CD8-positive, alpha-beta memory T cell (primary cell): ENCODE measurements around the gene SLIT3. TPM values are rescaled to one million over a fixed set of nuclear protein-coding genes. Genes with fewer than 3 reads are reported as not detected.

Experiments
- CTCF ChIA-PET: fragments of 350-600 bp; sonication (Branson Sonifier 250); formaldehyde crosslinking; loops from one replicate; lab custom pipeline; 2021; ENCODE audit warnings: antibody characterized with exemption; lab: Charles Lee
- POLR2A ChIA-PET: fragments of 350-600 bp; sonication (Branson Sonifier 250); formaldehyde crosslinking; loops from one replicate; lab custom pipeline; 2021; ENCODE audit warnings: antibody characterized with exemption; lab: Charles Lee
- DNase-seq, 5 donors: peaks; one replicate each; pipeline versions ENCODE4 v3.0.0 to v3.0.0-alpha.2; 2020 to 2022; ENCODE audit warnings: mixed read lengths in 1 of 5
- H3K27ac ChIP-seq: one replicate; pipeline ENCODE4 v1.7.0; 2013; ENCODE audit warnings: low read depth, mild to moderate bottlenecking, low read length, moderate library complexity
- H3K27me3 ChIP-seq: 2 replicates; pipeline ENCODE4 v1.7.0; 2013; ENCODE audit warnings: low read length, mild to moderate bottlenecking; ENCODE audit not compliant: insufficient read depth, poor library complexity, severe bottlenecking
- H3K36me3 ChIP-seq: 2 replicates; pipeline ENCODE4 v1.7.0; 2013; ENCODE audit warnings: mild to moderate bottlenecking, low read length, moderate library complexity; ENCODE audit not compliant: insufficient read depth
- H3K4me1 ChIP-seq: 2 replicates; pipeline ENCODE4 v1.7.0; 2013; ENCODE audit warnings: mild to moderate bottlenecking, low read length, moderate library complexity; ENCODE audit not compliant: insufficient read depth
- H3K4me3 ChIP-seq: 2 replicates; pipeline ENCODE4 v1.7.0; 2013; ENCODE audit warnings: mild to moderate bottlenecking, low read length
- H3K9me3 ChIP-seq: 2 replicates; pipeline ENCODE4 v1.7.0; 2013; ENCODE audit warnings: mild to moderate bottlenecking, low read length
- H3K27ac Mint-ChIP-seq, 8 donors: one replicate each; pipeline ENCODE4 v1.8.0; 2020 to 2021; ENCODE audit warnings: mixed read lengths in 8 of 8, mild to moderate bottlenecking in 6 of 8, inconsistent platforms in 3 of 8, moderate library complexity in 3 of 8
- H3K27me3 Mint-ChIP-seq, 2 donors: one replicate each; pipeline ENCODE4 v1.8.0; 2020 to 2021; ENCODE audit warnings: mixed read lengths in 2 of 2, mild to moderate bottlenecking in 1 of 2, moderate library complexity in 1 of 2
- H3K36me3 Mint-ChIP-seq, 3 donors: one replicate each; pipeline ENCODE4 v1.8.0; 2020 to 2021; ENCODE audit warnings: mixed read lengths in 3 of 3, inconsistent platforms in 1 of 3, mild to moderate bottlenecking in 1 of 3
- H3K4me1 Mint-ChIP-seq, 3 donors: one replicate each; pipeline ENCODE4 v1.8.0; 2020 to 2021; ENCODE audit warnings: mixed read lengths in 3 of 3, inconsistent platforms in 1 of 3, mild to moderate bottlenecking in 1 of 3
- H3K4me3 Mint-ChIP-seq, 7 donors: one replicate each; pipeline ENCODE4 v1.8.0; 2020 to 2021; ENCODE audit warnings: mixed read lengths in 7 of 7, mild to moderate bottlenecking in 6 of 7, moderate library complexity in 4 of 7, inconsistent platforms in 2 of 7
- H3K9me3 Mint-ChIP-seq, 5 donors: one replicate each; pipeline ENCODE4 v1.8.0; 2020 to 2022; ENCODE audit warnings: mixed read lengths in 5 of 5, mild to moderate bottlenecking in 3 of 5, moderate library complexity in 2 of 5, inconsistent platforms in 1 of 5
- polyA plus RNA-seq: library from polyadenylated mRNA; unstranded; fragments of 300-500 nt; fragmentation: Illumina TruSeq; gene quantifications from one replicate; pipeline ENCODE4 v1.2.3, GENCODE V29; 2021
- total RNA-seq, 2 experiments: library from RNA; stranded (reverse); gene quantifications; one replicate each; pipeline ENCODE4 v1.2.3, GENCODE V29; 2021

The SLIT3 gene
- total and polyA plus RNA-seq, 3 experiments from 2014 or later: 0.49 to 0.72 TPM; not detected in 1

DNA sequence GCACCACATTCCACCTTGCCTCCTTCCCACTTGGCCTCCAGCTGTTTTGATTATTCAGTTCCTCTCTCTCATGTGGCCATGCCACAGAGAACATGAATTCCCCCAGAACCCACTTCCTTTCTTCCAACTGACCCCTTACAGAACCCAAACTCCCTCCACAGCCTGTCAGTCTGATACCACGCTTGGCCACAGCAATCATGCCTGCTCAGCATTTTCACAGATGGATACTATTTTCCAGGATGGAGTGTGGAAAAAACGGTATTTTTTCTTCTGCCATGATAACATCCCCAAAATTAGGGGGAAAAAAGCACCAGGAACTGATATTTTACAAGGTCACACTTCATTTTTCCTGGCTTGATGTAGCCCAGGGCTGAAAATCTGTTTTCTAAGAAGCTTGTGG, 34.9 kb upstream of the SLIT3 start:
- Histone ChIP-seq H3K27me3 (no peaks in the 10 kb centered on the region), H3K9me3 (no peaks in the 10 kb centered on the region), H3K36me3 (no peaks in the 10 kb centered on the region), H3K27ac (no peak overlapping the region), H3K4me3 (no peak overlapping the region), H3K4me1 (no peaks in the 10 kb centered on the region)
- ChIA-PET POLR2A (no interaction called here), CTCF (no interaction called here)
- Mint-ChIP-seq H3K4me3 (no peak overlapping the region), H3K27ac (no peak overlapping the region), H3K9me3 (peaks cover 0 to 8% (median 0%) of the 10 kb centered on the region in 5 donors), H3K4me1 (no peaks in the 10 kb centered on the region), H3K27me3 (peaks cover 3 to 25% of the 10 kb centered on the region in 2 donors), H3K36me3 (no peaks in the 10 kb centered on the region)
- no peak for DNase-seq

DNA sequence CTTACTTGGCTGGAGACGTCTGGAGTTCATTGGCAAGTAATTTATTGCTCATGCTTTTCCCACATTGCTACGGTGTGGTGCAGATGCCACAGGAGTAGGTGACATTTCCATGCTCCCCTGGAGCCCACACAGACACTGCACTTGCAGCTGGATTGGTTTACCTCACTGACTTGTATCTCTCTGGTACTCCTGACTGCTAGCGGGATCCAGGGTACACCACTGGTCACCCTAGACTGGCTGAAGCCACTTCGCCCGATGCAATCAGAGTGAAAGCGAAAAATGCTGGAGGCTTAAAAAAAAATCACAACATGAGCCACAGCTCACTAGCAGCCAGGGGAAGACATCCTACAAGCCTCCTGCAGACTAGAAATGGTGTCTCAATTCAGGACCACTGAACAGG, 32.6 kb upstream of the SLIT3 start:
- H3K4me1 Mint-ChIP-seq: no peaks in the 10 kb centered on the region
- Histone ChIP-seq H3K27ac (no peak overlapping the region), H3K4me3 (no peak overlapping the region), H3K36me3 (no peaks in the 10 kb centered on the region), H3K27me3 (no peaks in the 10 kb centered on the region), H3K9me3 (no peaks in the 10 kb centered on the region), H3K4me1 (no peaks in the 10 kb centered on the region)
- H3K27ac Mint-ChIP-seq: no peak overlapping the region
- H3K4me3 Mint-ChIP-seq: no peak overlapping the region
- peaks cover 3 to 25% of the 10 kb centered on the region in 2 donors for H3K27me3 Mint-ChIP-seq
- ChIA-PET CTCF (no interaction called here), POLR2A (no interaction called here)
- peaks cover 0 to 6% (median 0%) of the 10 kb centered on the region in 5 donors for H3K9me3 Mint-ChIP-seq
- H3K36me3 Mint-ChIP-seq: no peaks in the 10 kb centered on the region
- DNase-seq: no peak

DNA sequence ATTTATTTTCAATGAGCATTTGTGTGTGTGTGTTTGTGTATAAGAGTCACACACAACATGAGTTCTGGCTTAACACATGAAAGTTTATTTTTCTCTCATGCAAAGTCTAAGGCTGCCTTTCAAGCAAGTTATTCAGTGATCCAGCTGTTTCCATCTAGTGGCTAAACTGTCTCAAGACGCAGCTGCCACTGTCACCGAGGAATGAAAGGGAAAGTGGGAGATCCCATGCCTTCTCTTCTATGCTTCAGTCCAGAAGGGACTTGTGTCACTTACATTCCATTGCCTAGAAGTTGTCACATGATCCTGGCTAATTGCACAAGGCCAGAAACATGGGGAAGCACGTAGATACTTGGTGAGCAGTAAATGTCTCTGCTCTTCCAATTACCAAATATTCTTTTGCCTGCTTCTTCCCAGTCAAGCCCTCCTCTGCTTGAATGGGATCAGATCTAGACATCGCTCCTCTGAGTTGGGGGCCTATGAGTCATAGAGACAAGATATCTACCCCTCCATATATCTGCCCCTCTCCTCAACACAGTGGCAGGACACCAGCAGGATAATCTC, 30.4 kb upstream of the SLIT3 start:
- no peaks in the 10 kb centered on the region for H3K4me1 Mint-ChIP-seq
- no peak overlapping the region for H3K4me3 Mint-ChIP-seq
- DNase-seq: no peak
- H3K27me3 Mint-ChIP-seq: peaks cover 3 to 22% of the 10 kb centered on the region in 2 donors
- H3K4me3 ChIP-seq: no peak overlapping the region
- H3K4me1 ChIP-seq: no peaks in the 10 kb centered on the region
- H3K36me3 ChIP-seq: no peaks in the 10 kb centered on the region
- POLR2A ChIA-PET: no interaction called here
- H3K9me3 Mint-ChIP-seq: peaks cover 0 to 8% (median 0%) of the 10 kb centered on the region in 5 donors
- H3K27ac Mint-ChIP-seq: no peak overlapping the region
- no peaks in the 10 kb centered on the region for H3K9me3 ChIP-seq
- CTCF ChIA-PET: no interaction called here
- no peaks in the 10 kb centered on the region for H3K27me3 ChIP-seq
- no peaks in the 10 kb centered on the region for H3K36me3 Mint-ChIP-seq
- no peak overlapping the region for H3K27ac ChIP-seq

DNA sequence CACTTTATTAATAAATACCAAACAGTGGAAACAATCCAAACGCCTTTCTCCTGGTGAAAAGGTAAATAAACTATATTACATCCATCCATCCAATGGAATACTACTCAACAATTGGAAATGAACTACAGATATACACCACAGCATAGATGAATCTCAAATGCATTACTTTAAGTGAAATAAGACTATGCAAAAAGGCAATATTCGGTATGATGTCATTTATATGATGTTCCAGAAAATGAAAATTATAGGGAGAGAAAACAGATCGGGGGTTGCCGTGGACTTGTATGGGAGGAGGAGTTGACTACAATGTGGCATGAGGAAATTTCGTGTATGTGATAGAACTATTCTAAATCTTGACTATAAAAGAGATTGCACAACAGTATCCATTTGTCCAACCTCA, 27.5 kb upstream of the SLIT3 start:
- Mint-ChIP-seq H3K27ac (no peak overlapping the region), H3K27me3 (peaks cover 2% of the 10 kb centered on the region in 2 donors), H3K36me3 (no peaks in the 10 kb centered on the region), H3K4me1 (peaks cover 0 to 5% (median 3%) of the 10 kb centered on the region in 3 donors), H3K9me3 (peaks cover 0 to 3% (median 0%) of the 10 kb centered on the region in 5 donors), H3K4me3 (no peak overlapping the region)
- Histone ChIP-seq H3K27me3 (no peaks in the 10 kb centered on the region), H3K9me3 (no peaks in the 10 kb centered on the region), H3K4me3 (no peak overlapping the region), H3K4me1 (no peaks in the 10 kb centered on the region), H3K36me3 (no peaks in the 10 kb centered on the region), H3K27ac (no peak overlapping the region)
- ChIA-PET POLR2A (no interaction called here), CTCF (no interaction called here)
- no peak for DNase-seq

DNA sequence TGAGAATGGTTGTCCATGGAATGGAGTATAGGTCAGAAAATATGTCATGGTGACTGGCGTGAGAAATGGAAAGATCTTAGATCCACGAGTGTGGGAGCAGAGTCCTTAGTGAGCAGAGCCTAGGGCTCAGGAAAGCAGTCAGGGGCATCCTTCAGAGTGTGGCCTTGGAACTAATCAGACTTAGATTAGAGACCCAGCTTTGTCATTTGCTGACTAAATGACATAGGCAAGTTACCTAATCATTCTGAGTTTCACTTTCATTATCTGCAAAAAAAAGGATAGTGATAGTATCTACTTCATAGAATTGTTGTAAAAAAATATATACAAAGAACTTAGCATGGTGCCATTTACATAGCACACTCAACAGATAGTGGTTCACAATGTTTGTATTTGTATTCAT, 24.3 kb upstream of the SLIT3 start:
- DNase-seq: no peak
- POLR2A ChIA-PET: no interaction called here
- Histone ChIP-seq H3K4me1 (no peaks in the 10 kb centered on the region), H3K9me3 (no peaks in the 10 kb centered on the region), H3K4me3 (no peak overlapping the region), H3K36me3 (no peaks in the 10 kb centered on the region), H3K27ac (no peak overlapping the region), H3K27me3 (no peaks in the 10 kb centered on the region)
- CTCF ChIA-PET: no interaction called here
- Mint-ChIP-seq H3K27me3 (peaks cover 0 to 2% of the 10 kb centered on the region in 2 donors), H3K36me3 (no peaks in the 10 kb centered on the region), H3K4me1 (peaks cover 0 to 5% (median 3%) of the 10 kb centered on the region in 3 donors), H3K27ac (no peak overlapping the region), H3K9me3 (peaks cover 0 to 2% (median 0%) of the 10 kb centered on the region in 5 donors), H3K4me3 (no peak overlapping the region)

DNA sequence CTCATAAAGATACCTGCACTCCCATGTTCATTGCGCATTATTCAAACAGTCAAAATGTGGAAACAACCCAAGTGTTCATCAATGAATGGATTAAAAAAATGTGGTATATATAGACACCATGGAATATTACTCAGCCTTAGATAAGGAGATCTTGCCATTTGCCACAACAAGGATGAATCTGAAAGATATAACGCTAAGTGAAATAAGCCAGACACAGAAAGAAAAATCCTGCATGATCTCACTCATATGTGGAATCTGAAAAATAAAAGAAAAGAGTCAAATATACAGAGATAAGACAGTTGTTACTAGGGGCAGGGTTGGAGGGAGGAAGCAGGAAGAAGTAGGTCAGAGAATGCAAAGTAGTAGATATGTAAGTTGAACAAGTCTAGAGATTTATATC, 17.6 kb upstream of the SLIT3 start:
- Histone ChIP-seq H3K4me1 (no peaks in the 10 kb centered on the region), H3K27me3 (no peaks in the 10 kb centered on the region), H3K4me3 (no peak overlapping the region), H3K9me3 (no peaks in the 10 kb centered on the region), H3K36me3 (no peaks in the 10 kb centered on the region), H3K27ac (no peak overlapping the region)
- no peak for DNase-seq
- no peak overlapping the region for H3K4me3 Mint-ChIP-seq
- H3K27me3 Mint-ChIP-seq: peaks cover 0 to 3% of the 10 kb centered on the region in 2 donors
- H3K27ac Mint-ChIP-seq: no peak overlapping the region
- H3K4me1 Mint-ChIP-seq: no peaks in the 10 kb centered on the region
- no peaks in the 10 kb centered on the region for H3K9me3 Mint-ChIP-seq
- no peaks in the 10 kb centered on the region for H3K36me3 Mint-ChIP-seq
- ChIA-PET CTCF (no interaction called here), POLR2A (no interaction called here)

DNA sequence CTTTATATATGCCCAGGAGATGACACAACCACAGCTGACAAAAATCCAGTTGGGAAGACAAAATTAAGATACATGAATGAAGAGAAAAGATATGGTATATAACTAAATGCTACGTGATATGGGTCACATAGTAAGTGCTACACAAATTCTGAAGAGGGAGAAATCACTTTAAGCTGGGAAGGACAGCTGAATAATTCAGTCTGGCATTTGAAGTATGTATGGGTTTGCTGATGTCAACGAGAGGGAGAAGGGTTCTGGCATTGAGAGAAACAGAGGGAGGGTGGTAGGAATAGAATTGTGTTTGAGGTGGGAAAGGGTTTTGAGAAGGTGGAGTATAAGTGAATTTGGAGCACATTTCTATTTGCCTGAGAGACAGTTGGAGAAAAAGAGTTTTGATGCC, 6.7 kb upstream of the SLIT3 start:
- ChIA-PET POLR2A (no interaction called here), CTCF (no interaction called here)
- H3K27ac Mint-ChIP-seq: no peak overlapping the region
- Histone ChIP-seq H3K27ac (no peak overlapping the region), H3K36me3 (no peaks in the 10 kb centered on the region), H3K4me1 (no peaks in the 10 kb centered on the region), H3K4me3 (no peak overlapping the region), H3K9me3 (no peaks in the 10 kb centered on the region), H3K27me3 (peaks cover 7% of the 10 kb centered on the region)
- H3K4me3 Mint-ChIP-seq: no peak overlapping the region
- no peak for DNase-seq
- peaks cover 0 to 6% (median 0%) of the 10 kb centered on the region in 5 donors for H3K9me3 Mint-ChIP-seq
- H3K4me1 Mint-ChIP-seq: peaks cover 0 to under 1% (median 0%) of the 10 kb centered on the region in 3 donors
- no peaks in the 10 kb centered on the region for H3K36me3 Mint-ChIP-seq
- peaks cover 18 to 55% of the 10 kb centered on the region in 2 donors for H3K27me3 Mint-ChIP-seq

DNA sequence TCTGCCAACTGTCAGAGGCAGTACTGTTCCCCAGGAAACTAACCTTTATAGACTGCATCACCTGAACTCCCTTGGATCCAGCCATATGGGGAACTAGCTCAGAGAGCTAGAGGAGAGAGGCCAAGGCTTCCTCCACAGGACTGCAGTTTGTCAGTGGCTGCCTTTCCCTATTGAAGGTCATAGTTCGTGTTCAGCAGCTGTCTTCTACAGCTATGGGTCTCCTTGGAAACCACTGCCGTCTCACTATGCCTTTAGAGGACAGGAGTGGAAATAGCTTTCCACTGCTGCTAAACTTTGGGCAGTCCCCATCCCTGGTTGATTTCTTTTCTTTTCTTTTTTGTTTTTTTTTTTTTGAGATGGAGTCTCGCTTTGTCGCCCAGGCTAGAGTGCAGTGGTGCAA, 4.4 kb upstream of the SLIT3 start:
- POLR2A ChIA-PET: no interaction called here
- H3K36me3 Mint-ChIP-seq: no peaks in the 10 kb centered on the region

More for the DNA sequence above, 4.4 kb upstream of the SLIT3 start:
- no peaks in the 10 kb centered on the region for H3K4me1 ChIP-seq
- Mint-ChIP-seq H3K27me3 (peaks cover 27 to 55% of the 10 kb centered on the region in 2 donors), H3K27ac (no peak overlapping the region), H3K4me1 (peaks cover 8 to 14% (median 8%) of the 10 kb centered on the region in 3 donors), H3K9me3 (peaks cover 0 to 2% (median 0%) of the 10 kb centered on the region in 5 donors), H3K4me3 (no peak overlapping the region)
- CTCF ChIA-PET: no interaction called here
- H3K4me3 ChIP-seq: no peak overlapping the region
- no peak overlapping the region for H3K27ac ChIP-seq
- peaks cover 12% of the 10 kb centered on the region for H3K27me3 ChIP-seq
- no peak for DNase-seq
- H3K36me3 ChIP-seq: no peaks in the 10 kb centered on the region
- H3K9me3 ChIP-seq: no peaks in the 10 kb centered on the region
